Fibroblast of skin of left quadriceps (primary cell): ENCODE results near the gene RPL9.
"Not testable (repeated sequence)": the region's sequence is repeated elsewhere in the genome, so short reads cannot be mapped to it uniquely, and the experiment has no call there.

Experiments
- DNase-seq, 2 experiments: peaks; one replicate each; pipeline ENCODE4 v3.0.0-alpha.2; 2013; ENCODE audit warnings: low read depth in 2 of 2

The RPL9 gene

DNA sequence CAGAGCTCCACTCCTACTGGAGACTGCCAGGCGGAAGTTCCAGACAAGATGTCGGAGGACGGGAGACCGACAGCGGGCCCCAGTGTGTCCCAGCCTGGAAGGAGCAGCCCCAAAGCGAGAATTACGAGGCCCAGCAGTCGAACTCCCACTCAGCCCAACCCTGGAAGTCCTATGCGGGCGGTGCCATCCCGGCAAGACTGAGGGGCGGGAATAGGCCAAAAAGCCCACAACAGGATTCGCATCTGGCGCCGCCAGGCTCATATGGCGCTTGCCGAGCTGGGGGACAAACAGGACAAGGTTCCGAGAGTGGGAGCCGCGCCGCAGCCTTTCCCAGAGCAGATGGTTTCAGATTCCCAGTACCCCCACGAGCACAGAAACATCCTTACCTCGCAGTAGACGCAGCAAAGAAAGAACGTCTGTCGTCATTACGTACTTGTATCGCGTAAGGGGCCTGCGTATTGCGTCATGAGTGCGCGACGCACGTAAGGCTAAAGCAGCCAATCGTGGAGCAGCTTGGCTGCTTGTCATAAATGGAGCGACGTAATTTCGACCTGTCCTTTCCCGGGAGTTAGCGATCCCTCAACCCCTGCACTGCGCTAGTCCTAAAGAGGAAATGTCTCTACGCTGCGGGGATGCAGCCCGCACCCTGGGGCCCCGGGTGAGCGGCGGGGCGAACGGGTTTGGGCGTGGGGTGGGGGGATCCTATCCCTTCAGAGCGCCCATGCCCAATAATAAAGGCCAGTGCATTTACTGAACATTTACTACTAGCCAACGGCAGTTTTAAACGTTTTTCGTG is at the start of gene RPL9, which contains the start of gene LIAS:
Gene RPL9, minus strand, starts transcription at position 418 of the 796 bp plus-strand sequence. CDS start 483 bp downstream, outside the sequence.
Gene LIAS, plus strand, starts transcription at position 552 of the 796 bp plus-strand sequence. Its CDS starts 62 bp downstream, at position 614.
- peak; percentile 97 to 98 for DNase-seq

DNA sequence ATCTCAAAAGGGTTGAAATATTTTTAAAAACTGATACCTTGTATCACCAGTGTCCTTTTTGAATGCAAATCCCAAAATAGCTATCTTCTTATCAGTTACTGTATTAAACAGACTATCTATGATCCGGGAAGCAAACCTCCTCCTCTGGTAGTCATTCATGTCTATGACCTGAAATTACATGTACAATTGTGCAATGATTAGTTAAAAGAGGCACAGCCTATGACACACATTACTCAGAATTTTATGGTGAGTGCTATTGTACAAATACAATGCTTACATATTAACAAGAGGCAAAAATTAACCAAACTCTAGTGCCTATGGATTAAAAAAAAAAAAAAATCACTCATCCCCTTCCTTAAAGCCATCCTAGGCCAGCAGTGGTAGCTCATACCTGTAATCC is 46.9 kb upstream of the RPL9 start:
- no peak for DNase-seq

DNA sequence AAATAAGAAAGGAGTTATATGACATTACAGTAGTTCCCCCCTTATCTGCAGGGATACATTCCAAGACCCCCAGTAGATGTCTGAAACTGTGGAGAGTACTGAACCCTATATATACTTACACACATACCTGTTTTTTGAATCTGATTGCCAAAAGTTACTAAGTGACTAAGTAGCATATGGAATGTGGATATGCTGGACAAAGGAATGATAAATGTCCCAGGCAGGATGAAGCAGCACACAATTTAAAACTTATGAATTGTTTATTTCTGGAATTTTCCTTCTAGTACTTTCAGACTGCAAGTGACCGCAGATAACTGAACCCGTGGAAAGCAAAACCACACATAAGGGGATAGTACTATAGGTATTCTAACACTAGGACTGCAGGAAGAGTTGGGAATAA is 45.8 kb upstream of the RPL9 start:
- DNase-seq: no peak

DNA sequence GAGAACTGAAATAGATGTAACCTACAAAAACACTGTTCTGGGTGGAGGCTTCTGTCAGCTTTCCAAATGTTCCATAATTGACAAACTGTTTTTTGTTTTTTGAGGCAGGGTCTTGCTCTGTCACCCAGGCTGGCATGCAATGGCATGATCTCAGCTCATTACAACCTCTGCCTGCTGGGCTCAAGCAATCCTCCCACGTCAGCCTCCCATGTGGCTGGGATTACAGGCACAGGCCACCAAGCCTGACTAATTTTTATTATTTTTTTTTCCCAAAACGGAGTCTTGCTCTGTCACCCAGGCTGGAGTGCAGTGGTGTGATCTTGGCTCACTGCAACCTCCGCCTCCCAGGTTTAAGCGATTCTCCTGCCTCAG is 43.9 kb upstream of the RPL9 start:
- not testable (repeated sequence) for DNase-seq

DNA sequence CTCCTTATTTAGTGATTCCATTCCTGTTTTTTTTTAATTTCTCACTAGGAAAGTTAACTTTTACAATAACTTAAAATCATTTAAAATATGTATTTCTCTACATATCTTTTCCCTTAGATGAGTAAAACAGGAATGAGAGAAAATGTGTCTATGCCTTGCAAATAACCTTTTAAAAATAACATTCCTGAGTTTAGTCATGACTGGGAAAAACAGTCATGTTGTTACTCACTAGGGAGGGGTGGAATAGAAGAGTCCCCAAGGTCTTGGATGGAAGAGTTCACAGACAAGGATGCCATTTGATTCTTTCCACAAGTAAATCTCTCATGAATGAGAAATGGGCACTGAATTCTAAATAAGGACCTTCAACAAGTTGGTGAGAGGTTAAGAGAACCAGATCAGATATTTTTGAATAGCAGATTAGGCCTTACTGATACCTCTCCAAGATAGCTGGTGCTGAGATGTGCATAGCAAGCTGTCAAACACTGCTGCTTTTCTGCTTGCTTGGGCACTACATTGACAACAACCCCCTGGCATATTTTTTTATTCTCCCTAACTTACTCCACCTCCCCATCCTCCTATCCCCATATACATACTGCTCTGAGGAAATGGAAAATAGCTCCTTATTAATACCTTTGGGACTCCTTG is 43.4 kb upstream of the RPL9 start:
- peak; percentile 48 to 49 for DNase-seq

DNA sequence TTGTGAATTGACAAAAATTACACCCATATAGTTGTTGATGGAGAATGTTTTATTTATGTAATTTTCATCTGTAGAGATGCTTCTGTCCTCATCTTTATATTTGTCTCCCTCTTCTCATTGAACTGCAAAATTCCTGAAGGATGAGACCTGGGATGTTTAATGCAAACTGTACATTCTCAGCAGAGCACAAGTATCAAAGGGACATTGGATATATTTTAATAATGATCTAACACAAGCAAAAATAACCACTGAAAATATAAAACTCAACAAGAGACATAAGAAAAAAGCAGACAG is 40.0 kb upstream of the RPL9 start:
- DNase-seq: no peak

DNA sequence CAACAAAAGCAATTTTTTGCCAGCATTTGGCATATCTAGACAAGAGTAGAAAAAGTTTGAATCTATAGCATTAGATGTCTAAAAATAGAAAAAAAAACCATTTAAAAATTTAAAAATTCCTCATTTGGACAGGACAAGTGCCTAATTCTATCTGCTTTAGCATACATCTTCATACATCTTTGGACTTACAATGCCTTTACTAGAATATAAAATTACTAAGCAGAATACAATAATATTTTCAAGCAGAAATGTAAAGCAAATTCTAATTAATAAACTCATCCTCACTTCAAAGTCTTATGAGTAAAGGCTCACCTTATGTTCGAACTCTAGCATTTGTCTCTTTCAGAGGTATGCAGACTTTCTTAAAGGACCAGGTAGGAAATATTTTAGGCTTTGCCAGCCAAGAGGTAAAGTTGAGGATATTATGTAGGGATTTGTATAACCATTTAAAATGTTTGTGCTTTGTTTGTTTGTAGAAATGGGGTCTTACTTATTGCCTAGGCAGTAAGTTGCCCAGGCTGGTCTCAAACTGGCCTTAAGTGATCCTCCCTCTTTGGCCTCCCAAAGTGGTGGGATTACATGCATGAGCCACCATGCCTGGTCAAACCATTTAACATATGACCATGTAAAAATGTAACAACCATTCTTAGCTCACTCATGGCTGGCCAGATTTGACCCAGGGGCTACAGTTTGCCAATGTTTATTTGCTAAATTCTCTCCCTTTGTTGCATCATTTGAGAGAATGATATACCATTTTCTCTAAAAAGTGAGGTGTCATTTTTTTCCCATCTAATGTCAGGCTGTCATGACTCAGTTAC is 39.4 kb upstream of the RPL9 start:
- DNase-seq: no peak

DNA sequence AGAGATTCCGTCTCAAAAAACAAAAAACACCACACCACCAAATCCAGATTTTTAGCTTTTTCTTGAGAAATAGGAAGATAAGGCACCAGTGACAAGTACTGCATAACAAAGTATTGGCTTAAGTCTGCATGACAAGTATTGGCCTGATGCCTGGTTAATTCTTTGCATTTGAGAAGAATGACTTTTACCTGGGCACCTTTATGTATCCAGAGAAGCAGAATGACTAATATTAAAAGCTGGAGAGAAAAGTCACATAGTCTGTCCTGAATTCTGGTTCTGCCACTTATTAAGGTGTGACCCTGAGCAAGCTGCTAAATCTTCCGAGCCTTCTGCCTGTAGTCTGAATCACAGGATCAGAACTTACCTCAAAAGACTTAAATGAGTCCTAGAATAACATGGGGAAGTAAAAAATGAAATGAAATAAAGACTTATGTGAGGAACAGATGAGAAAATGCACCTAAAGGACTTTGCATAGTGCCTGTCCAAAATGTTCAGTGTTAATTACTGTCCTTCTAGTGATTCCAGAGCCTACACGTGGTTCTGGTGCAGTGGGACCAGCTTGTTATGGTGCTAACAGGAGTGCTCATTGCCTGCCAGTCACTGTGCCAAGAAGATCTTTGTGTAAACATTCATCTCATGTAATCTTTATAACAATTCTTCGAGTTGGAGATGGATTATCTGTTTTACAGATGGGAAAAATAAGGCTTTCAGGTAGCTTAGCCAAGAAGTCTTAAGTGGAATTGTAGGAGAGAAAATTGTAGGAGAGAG is 36.9 kb upstream of the RPL9 start:
- no peak for DNase-seq

DNA sequence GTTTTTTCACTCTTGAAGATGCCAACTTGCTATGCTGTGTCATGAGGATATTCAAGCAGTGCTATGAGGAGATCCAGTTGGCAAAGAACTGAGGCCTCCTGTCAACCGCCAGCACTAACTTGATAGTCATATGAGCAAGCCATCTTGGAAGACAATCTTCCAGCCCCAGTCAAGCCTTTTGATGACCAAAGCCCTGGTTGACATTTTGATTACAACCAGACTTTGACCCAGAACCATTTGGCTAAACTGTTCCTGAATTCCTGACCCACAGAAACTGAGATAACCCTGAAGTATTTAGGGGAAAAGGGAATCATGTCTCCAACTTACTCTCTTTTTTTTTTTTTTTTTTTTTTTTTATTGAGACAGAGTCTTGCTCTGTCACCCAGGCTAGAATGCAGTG is 35.6 kb upstream of the RPL9 start:
- DNase-seq: no peak

DNA sequence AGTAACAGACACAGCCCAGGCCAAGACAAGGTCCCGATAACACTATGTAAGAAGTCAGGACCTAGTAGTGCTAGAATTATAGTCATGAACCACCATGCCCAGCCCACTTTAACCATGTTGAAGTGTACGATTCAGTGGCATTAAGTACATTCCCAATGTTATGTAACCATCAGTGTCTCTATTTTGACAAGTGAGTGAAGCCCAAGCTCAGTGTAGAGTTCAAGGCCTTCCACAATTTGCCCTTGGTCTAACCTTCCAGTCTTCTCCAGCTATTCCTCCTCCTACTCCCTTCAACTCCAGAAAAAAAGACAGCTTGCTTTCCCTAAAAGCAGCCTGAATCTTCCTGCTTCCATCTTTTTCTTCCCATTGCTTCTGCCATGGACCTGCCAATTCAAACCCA is 31.6 kb upstream of the RPL9 start:
- no peak for DNase-seq

DNA sequence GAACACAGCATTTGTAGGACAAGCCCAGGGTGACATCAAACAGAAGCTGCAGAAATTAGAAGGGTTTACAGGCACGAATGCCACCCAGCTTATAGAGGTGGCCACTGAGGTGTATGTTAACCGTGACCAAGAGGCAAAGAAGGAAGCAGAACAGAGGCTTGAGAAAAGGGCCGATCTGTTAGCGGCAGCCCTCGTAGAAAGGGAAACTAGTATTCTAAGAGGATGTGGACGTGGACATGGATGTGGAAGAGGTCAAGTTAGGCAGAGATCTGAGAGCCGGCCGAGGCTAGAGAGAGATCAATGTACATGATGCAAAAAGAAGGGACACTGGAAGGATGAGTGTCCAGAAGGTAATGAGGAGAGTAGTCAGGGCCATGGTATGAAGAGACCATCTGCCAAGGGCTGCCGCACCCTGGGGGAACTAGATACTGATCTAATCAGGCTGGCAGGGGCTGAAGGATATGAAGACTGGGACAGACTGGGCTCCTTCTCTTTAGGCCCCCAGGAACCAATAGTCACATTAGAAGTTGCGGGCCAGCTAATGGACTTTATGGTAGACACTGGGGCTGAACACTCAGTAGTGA is 27.6 kb upstream of the RPL9 start:
- no peak for DNase-seq

DNA sequence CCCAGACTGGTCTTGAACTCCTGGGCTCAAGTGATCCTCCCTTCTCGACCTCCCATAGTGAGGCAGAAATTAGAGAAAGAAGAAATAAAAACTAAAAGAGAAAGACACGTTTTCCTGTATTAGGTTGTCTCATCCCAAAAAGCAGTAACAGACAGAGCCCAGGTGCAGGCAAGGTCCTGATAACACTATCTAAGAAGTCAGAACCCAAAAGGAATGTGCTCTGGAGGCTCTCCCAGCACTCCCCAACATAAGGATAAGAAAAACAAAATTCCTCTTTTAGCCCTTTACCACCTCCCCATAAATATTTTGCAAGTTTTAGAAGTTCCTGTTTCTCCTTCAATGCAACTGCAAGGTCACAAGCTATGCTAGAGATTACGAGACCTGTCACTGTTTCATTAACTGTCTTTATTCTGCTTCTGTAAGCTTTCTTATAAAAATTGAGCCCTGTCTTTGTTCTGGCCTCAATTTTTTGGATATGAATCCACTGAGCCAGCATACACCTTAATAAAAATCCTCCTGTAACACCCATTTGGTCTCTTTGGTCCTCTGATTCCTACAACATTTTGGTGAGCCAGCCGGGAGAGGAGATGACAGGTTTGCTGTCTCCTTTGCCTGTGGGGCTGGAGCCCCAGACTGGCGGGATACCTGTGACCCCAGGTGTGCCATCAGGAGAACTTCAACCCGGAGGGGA is 26.0 kb upstream of the RPL9 start:
- no peak for DNase-seq

DNA sequence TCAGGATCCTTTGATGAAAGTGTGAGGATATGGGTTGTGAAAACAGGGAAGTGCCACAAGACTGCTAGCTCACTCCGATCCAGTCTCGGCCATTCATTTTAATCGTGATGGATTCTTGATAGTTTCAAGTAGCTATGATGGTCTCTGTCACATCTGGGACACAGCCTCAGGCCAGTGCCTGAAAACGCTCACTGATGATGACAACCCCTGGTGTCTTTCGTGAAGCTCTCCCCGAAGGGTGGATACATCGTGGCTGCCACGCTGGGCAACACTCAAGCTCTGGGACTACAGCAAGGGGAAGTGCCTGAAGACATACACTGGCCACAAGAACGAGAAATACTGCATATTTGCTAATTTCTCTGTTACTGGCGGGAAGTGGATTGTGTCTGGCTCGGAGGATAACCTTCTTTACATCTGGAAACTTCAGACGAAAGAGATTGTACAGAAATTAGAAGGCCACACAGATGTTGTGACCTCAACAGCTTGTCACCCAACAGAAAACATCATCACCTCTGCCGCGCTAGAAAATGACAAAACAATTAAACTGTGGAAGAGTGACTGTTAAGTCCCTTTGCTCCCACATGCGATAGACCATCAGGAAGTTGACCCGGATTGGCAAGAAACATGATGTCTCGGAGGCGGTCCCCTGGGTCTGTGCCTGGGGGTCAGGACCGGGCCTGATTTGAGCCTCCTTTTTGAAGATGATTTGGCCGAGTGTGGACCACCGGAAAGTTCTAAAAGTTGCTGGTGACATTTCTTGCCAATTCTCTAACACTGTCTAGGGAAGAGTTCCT is 22.4 kb upstream of the RPL9 start:
- DNase-seq: no peak

DNA sequence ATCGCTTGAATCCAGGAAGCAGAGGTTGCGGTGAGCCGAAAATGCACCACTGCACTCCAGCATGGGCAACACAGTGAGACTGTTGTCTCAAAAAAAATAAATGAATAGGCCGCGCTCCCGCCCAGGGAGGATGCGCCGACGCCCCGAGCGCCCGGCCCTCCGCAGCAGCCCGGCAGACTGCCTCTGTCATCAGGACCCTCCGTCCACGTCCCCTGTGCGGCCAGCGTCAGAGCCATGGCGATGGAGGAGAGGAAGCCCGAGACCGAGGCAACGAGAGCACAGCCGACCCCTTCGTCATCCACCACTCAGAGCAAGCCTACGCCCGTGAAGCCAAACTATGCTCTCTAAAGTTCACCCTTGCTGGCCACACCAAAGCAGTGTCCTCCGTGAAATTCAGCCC is 21.5 kb upstream of the RPL9 start:
- no peak for DNase-seq

DNA sequence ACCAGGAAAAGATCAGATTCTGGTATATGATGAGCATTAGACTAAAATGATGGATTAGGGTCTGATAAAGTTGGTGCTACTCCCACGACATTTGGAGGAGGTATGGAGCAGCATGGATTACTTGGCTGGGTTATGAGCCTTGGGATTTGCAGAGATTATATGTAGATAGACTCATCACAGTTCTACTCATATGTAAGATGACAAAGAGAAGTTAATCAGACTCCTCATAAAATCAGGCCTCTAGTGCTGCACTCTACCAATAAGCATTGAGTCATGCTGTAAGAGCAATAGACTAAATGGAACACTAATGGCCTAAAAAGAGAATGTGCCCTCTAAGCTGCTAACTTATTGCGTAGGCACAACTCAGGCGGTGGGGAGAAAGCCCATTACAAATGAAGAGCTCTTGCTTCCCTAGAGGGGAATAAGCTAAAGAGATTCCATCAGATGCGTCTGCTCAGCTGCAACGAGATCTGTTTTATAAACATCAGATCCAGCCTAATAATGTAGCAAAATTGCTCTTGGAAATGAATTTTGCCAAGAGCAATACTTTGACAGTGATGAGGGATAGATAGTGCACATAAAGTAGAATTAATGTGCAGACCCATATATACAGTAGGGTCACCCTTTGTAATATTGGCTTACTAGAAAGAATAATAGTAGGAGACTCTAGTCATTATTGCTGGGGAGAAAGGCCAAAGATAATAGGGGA is 17.6 kb upstream of the RPL9 start:
- DNase-seq: no peak

DNA sequence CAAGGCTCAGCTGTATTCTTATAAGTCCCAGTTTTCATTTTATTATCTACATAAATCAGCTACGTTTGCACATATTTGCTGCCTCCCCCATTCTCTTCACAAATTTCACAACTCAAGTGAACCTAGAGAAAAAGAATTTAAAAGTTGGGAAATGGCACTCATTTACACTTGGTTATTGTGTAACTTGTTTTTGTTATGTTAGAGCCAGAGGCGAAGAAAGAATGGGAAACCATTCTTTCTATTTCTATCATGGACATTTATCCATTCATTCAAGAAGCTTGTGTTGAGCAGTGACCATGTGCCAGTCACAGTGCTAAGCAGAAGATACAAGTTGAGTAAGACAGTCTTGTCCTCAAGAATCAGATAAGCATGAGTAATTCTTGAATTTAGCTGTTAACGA is 13.7 kb upstream of the RPL9 start:
- DNase-seq: peak in 1 of 2 experiments; percentile 1

DNA sequence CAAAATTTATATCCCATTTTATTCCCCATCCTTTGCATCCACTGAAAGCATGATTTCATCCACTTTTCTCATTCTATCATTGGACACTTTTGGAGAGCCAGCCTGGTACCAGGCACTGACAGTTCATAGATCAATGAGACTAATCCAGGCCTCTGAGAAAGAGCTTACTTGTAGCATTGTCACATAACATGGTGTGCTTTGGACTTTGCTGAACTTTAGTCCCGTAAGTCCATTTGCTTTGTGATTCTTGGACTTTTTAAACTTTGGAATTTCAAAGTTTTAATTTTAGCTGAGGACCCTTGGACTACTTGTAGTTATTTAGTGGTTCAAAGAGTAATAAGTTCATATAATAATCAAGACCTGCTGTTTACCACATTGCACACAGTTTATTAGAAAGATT is 11.7 kb upstream of the RPL9 start:
- DNase-seq: no peak

DNA sequence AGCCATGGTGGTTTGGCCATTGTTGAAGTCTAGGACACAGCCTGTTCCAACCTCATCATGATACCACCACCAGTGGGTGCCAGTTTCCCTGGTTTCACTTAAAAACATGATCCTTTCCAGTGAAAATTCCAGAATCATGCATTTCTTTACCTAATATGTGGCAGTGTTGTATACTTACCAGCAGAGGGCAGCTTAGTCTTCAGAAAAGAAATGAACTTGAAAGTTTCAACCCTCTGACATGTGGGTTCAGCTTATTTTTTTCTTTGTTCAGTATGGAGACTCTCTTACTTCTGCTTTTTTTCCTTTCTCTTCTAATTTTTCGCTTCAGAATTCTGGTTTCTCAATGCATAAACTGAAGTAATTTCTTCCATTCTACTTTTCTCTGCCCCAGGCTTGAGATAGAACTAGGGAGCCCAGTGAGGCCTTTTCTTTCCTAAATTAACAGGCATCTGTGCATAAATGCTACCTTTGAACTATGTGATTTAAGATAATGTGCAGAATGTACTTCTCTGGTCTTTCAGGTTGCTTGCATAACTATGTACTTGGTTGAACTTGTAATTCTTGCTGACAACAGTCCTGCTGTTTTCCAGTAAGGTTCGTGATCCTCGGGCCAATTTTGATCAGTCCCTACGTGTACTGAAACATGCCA is 10.8 kb upstream of the RPL9 start:
- peak; percentile 66 to 72 for DNase-seq

DNA sequence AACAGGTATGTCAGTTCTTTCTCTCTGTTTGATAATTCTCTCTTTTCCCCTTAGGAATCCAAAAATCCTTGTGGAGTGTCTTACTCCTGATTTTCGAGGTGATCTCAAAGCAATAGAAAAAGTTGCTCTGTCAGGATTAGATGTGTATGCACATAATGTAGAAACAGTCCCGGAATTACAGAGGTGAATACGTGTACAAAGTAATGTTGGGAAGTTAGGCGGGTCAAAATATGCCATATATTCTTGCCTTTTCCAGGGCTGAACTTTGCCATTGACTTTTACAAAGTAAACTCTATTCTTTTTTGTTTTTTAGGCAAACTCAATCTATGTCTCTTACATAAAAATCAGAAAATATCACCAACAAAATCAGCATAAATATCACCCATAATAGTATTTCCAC is 8.7 kb upstream of the RPL9 start:
- no peak for DNase-seq
